Activated T-helper 17 cell treated with anti-CD3 and anti-CD28 coated beads, Interleukin-2, amount 50 U/mL, for 72 hours (primary cell): ENCODE results near the gene QDPR. TPM values are rescaled to one million over a fixed set of nuclear protein-coding genes. Genes with fewer than 3 reads are reported as not detected.

Experiments
- ATAC-seq: fragments of 150-1000 bp; cut with Tn5 transposase; replicated peaks from 2 replicates; pipeline ENCODE4 v1.10.0; 2021; ENCODE audit warnings: mild to moderate bottlenecking, moderate library complexity
- H3K27ac Mint-ChIP-seq: one replicate; pipeline ENCODE4 v1.8.0; 2022; ENCODE audit warnings: mixed read lengths
- H3K27me3 Mint-ChIP-seq: one replicate; pipeline ENCODE4 v1.8.0; 2022; ENCODE audit warnings: mixed read lengths
- H3K36me3 Mint-ChIP-seq: one replicate; pipeline ENCODE4 v1.8.0; 2022; ENCODE audit warnings: low read depth, mild to moderate bottlenecking, mixed read lengths
- H3K4me1 Mint-ChIP-seq: one replicate; pipeline ENCODE4 v1.8.0; 2022; ENCODE audit warnings: mixed read lengths
- H3K4me3 Mint-ChIP-seq: one replicate; pipeline ENCODE4 v1.8.0; 2022; ENCODE audit warnings: mild to moderate bottlenecking, mixed read lengths
- H3K9me3 Mint-ChIP-seq: one replicate; pipeline ENCODE4 v1.8.0; 2022; ENCODE audit warnings: mixed read lengths
- total RNA-seq, 2 donors: library from RNA; stranded (reverse); gene quantifications; one replicate each; pipeline ENCODE4 v1.2.3, GENCODE V29; 2022

QDPR gene
- total RNA-seq, 2 donors from 2014 or later = 12.7 to 29.7 TPM

DNA sequence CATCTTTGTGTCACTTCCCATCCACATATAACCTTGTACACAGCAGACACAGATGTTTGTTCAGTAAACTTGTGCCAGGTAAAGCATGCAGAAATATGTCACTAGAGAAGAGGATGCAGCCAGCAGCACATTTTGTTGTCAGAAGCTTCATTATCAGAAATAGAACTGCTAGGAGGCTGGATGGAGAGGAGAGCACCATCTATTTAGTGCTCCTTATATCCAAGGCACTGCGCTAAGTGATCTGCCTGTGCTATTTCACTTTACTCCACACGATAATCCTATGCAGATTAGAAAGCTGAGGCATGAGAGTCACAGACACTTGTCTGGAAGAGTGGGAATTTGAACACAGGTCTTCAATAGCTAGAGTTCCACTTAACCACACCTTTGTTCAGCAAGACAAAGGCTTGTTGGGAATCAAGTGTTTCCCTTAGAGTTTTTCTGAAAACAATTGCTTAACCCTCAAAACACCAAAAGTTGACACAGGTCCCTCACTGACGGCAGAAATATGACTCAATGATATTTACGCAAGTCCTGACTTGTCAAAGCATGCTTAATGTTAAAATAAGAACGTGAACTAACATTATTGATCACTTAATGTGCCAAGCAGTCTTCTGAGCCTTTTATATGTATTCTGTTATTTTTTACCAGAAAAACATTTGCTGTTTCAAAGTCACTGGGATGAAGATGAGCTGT is 1.2 kb upstream of the QDPR start:
- H3K4me1 Mint-ChIP-seq = peaks cover 14% of the 10 kb centered on the region
- H3K36me3 Mint-ChIP-seq = peaks cover 20% of the 10 kb centered on the region
- H3K27ac Mint-ChIP-seq = peak overlapping the region; percentile 48
- H3K4me3 Mint-ChIP-seq = peak overlapping the region; percentile 85
- H3K27me3 Mint-ChIP-seq = peaks cover 3% of the 10 kb centered on the region
- no peaks in the 10 kb centered on the region for H3K9me3 Mint-ChIP-seq
- no peak for ATAC-seq

DNA sequence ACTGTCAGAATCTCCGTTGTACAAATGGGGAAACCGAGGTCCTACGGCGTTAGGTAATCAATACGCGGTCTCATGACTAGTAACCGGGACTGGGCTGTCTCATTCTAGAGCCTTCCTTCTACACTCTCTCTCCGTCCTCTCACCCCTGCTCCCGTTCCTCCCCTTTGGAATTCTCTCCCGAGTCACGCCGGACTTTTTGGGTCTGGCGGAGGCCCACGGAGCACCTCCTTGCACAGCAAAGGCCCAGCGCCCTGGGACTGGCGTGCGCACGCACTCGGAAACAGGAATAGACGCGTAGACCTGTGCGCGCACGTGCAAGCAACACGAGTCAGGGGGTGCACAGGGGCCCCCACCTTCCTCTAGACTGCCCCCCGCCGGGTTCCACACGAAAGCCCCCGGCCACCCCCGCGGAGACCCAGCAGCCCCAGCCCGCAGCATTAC is 361 bp downstream of the QDPR start:
- H3K4me3 Mint-ChIP-seq = peak overlapping the region; percentile 85
- peak; percentile 73 for ATAC-seq

DNA sequence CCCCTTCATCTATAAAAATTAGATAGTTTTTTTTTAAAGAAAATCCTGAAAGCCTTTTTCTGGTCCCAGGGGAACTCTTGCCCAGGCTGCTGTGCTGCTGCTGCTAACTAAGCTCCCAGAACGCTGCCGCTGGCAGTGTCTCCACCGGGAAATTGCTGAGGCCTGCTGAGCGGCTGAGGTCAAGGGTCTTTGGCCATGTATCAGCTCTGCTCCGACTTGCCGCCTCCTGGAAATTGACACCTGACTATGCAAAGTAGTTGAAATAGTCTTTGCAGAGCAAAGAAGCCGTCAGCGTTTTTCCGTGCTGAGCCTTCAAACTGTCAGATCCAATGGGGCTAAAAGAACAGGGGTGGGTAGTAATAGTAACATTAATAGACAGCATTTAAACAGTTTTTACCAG is 839 bp downstream of the QDPR start:
- no peak for ATAC-seq
- peak overlapping the region; percentile 78 for H3K27ac Mint-ChIP-seq

More for the DNA sequence above, 361 bp downstream of the QDPR start:
- Mint-ChIP-seq H3K9me3 (no peaks in the 10 kb centered on the region), H3K36me3 (peaks cover 35% of the 10 kb centered on the region), H3K27me3 (no peaks in the 10 kb centered on the region), H3K4me1 (peaks cover 14% of the 10 kb centered on the region), H3K27ac (peak overlapping the region; percentile 78)

DNA sequence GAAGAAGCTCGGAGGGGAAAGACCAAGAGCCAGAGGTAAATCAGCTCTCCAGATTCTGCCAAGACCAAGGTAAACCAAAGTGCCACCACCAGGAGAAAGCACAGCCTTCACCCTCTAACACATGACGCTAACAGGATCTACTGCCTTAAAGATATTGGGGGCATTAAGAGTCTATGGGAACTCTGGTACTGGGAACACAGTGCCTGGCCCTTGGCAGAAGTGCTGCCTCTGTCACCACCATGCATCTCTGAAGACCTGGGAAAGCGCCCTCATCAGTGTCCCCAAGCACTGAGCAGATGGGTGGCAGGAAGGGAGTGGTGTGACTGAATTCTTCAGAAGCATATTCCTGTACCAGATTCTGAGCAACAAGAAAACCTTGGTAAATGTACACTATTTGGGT is 1.3 kb downstream of the QDPR start:
- Mint-ChIP-seq H3K4me1 (peaks cover 14% of the 10 kb centered on the region), H3K4me3 (peak overlapping the region; percentile 85), H3K9me3 (no peaks in the 10 kb centered on the region), H3K36me3 (peaks cover 43% of the 10 kb centered on the region), H3K27me3 (no peaks in the 10 kb centered on the region), H3K27ac (no peak overlapping the region)
- no peak for ATAC-seq

More for the DNA sequence above, 839 bp downstream of the QDPR start:
- Mint-ChIP-seq H3K9me3 (no peaks in the 10 kb centered on the region), H3K4me1 (peaks cover 14% of the 10 kb centered on the region), H3K4me3 (peak overlapping the region; percentile 85), H3K36me3 (peaks cover 38% of the 10 kb centered on the region), H3K27me3 (no peaks in the 10 kb centered on the region)

DNA sequence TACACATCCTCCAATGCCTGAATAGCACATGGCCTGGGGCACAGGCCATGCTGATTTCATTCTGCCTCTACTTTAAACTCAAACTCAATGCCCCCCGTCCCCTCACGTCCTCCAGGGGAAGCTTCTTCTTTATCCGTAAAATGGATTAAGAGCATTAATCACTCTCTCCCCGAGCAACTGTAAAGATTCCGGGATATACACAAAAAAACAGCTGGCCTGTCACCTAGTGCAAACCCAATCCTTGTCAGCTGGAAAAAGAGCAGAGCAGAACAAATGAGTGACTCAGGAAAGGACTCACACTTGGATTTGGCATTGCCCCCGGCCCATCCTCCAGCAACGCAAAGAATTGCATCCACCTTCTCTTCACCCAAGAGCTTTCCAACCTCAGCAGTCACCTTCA is 7.8 kb downstream of the QDPR start:
- no peaks in the 10 kb centered on the region for H3K9me3 Mint-ChIP-seq
- H3K27me3 Mint-ChIP-seq = no peaks in the 10 kb centered on the region
- H3K4me3 Mint-ChIP-seq = no peak overlapping the region
- no peaks in the 10 kb centered on the region for H3K4me1 Mint-ChIP-seq
- no peak for ATAC-seq
- H3K27ac Mint-ChIP-seq = no peak overlapping the region
- H3K36me3 Mint-ChIP-seq = peaks cover 96% of the 10 kb centered on the region

DNA sequence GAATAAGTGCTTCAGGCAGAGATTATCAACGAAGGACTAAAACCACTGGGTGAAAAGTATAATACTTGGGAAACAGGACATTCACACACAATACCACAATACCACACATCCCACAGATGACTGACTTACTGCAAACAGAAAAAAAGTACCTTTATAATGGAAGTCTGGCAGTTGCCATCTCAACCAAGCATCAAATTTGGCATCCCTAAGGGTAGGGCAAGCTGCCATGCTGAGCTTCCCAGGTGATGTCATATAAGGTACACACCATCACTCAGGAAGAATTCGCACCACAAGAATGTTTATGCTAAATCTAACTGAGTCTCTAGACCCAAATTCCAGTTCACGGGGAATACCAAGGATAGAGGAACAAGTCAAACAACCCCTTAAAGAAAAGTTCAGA is 9.1 kb downstream of the QDPR start:
- H3K9me3 Mint-ChIP-seq = no peaks in the 10 kb centered on the region
- no peak for ATAC-seq
- no peak overlapping the region for H3K27ac Mint-ChIP-seq
- no peak overlapping the region for H3K4me3 Mint-ChIP-seq
- no peaks in the 10 kb centered on the region for H3K27me3 Mint-ChIP-seq
- H3K36me3 Mint-ChIP-seq = peaks cover 96% of the 10 kb centered on the region
- H3K4me1 Mint-ChIP-seq = no peaks in the 10 kb centered on the region

DNA sequence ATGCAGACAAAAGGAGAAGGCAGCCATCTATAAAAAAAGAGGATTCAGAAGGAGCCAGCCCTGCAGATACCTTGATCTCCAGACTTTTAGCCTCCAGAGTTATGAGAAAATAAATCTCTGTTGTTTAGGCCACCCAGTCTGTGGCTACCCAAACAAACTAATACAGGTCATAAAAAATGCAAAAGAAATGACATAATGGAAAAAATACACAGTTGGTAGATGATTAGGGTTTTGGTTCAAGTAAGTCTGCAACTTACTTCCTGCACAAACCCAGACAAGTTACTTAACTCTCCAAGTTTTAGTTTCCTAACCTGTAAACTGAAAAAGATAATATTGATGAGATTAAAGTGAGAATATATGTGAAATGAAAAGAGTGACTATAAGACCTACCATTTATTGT is 11.3 kb downstream of the QDPR start:
- H3K27me3 Mint-ChIP-seq = no peaks in the 10 kb centered on the region
- no peak overlapping the region for H3K4me3 Mint-ChIP-seq
- no peak for ATAC-seq
- peaks cover 90% of the 10 kb centered on the region for H3K36me3 Mint-ChIP-seq
- no peaks in the 10 kb centered on the region for H3K4me1 Mint-ChIP-seq
- no peaks in the 10 kb centered on the region for H3K9me3 Mint-ChIP-seq
- peak overlapping the region; percentile 61 for H3K27ac Mint-ChIP-seq

DNA sequence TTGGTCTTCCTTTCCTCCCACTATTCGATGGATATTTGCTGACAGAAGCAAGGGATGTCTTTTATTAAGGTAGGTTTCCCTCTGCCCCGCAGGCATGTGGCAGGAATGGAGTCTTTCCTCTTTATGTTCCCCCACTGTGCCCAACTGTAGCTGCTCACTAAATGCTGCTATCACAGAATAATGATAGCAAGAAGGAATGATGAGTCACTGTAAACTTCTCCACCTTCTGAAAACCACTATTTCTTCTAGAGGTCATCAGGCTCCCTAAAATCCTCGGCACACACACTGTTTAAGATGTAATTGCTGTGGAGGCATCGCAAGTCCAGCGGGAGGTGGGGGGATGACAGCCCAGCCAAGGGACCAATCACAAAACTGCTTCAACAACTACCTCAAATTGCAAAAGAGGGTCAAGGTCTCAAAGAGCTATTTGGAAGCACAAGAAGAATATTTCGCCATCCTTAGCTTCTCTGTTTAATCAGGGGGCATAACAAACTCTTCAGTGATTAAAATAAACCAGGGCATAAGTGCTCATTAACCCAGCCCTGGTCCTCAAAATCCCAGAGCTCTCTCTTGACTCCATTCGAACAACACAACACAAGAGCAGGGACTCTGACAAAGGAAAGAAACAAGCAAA is 13.9 kb downstream of the QDPR start:
- Mint-ChIP-seq H3K27ac (no peak overlapping the region), H3K4me1 (peaks cover 5% of the 10 kb centered on the region), H3K4me3 (no peak overlapping the region), H3K27me3 (no peaks in the 10 kb centered on the region), H3K9me3 (no peaks in the 10 kb centered on the region), H3K36me3 (peaks cover 82% of the 10 kb centered on the region)
- no peak for ATAC-seq

DNA sequence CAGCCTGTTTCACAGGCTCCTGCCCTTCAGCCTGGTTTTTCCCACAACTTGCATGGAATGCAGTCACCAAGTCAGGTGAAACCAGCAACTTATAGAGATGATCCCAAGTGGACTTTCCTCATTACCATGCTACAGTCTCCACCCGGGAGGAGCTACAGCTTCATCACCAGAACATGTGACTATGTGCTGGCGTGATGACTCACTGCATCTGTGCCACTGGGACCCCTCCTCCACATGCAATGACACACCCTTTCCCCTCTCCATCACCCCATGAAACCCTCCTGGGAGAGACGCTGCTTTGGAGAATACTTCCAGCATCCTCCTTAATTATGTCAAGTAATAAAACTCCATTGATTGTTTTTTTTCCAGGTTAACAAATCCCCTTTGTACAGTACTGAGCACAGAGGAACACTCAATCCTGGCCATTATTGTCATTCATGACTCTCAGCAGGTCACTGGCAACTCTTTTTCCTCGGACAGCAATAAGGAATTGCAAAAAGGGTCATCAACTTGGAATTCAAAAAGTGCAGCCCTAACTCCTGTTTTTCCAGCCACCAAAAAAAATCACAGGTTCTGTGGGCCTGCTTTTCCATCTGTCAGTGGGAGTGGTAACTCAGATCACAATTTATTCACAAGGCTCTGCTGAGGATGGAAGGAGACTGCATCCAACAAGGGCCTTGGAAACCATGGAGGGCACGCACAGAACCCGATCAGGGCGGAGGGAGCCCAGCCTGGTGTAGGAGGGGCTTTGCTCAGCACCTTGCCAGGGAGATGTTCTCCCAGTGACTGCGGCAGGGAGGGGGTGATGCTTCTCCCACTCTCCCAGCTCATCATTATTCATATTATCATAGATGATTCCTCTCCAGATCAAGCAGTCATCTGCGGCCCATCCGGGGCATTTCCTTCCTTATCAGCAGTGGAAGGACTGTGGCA is 17.4 kb downstream of the QDPR start:
- ATAC-seq = peak; percentile 26
- Mint-ChIP-seq H3K27ac (no peak overlapping the region), H3K4me1 (peaks cover 5% of the 10 kb centered on the region), H3K9me3 (no peaks in the 10 kb centered on the region), H3K27me3 (no peaks in the 10 kb centered on the region), H3K36me3 (peaks cover 76% of the 10 kb centered on the region), H3K4me3 (no peak overlapping the region)

DNA sequence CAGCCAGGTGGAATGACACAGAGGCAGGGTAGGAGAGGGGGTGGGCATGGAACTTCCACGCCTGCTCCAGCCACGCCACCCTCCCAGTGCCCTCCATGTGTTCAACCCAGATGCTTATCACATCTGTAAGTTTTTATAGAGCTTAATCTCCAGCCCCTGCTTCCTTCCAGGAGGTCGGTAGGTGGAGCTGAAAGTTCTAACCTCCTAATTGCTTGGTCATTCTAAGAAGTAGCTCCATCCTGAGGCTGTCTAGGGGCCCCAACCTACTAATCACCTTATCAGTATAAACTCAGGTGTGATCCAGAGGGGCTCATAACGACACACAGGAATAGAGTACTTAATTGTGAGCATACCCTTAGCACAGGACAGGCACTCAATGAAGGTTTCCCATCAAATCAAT is 18.3 kb downstream of the QDPR start:
- Mint-ChIP-seq H3K36me3 (peaks cover 76% of the 10 kb centered on the region), H3K9me3 (no peaks in the 10 kb centered on the region), H3K27ac (no peak overlapping the region), H3K4me1 (peaks cover 5% of the 10 kb centered on the region), H3K4me3 (no peak overlapping the region), H3K27me3 (no peaks in the 10 kb centered on the region)
- no peak for ATAC-seq

DNA sequence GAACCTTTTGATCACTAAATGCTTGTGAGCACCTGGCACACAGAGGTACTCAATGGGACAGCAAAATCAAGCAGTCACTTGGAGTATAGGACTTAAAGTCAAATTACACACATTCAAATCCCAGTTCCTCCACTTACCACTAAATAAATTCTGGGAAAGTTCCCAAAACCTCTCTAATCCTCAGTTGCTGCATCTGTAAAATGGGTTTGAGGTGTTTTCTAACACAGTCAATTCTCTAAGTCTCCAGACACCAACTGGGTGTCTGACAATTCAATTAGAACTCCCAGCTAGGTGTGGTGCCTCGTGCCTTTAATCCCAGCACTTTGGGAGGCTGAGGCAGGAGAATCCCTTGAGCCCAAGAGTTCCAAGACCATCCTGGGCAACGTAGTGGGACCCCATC is 19.0 kb downstream of the QDPR start:
- peaks cover 76% of the 10 kb centered on the region for H3K36me3 Mint-ChIP-seq
- peaks cover 5% of the 10 kb centered on the region for H3K4me1 Mint-ChIP-seq
- ATAC-seq = no peak
- no peaks in the 10 kb centered on the region for H3K9me3 Mint-ChIP-seq
- no peak overlapping the region for H3K4me3 Mint-ChIP-seq
- no peaks in the 10 kb centered on the region for H3K27me3 Mint-ChIP-seq
- H3K27ac Mint-ChIP-seq = no peak overlapping the region

DNA sequence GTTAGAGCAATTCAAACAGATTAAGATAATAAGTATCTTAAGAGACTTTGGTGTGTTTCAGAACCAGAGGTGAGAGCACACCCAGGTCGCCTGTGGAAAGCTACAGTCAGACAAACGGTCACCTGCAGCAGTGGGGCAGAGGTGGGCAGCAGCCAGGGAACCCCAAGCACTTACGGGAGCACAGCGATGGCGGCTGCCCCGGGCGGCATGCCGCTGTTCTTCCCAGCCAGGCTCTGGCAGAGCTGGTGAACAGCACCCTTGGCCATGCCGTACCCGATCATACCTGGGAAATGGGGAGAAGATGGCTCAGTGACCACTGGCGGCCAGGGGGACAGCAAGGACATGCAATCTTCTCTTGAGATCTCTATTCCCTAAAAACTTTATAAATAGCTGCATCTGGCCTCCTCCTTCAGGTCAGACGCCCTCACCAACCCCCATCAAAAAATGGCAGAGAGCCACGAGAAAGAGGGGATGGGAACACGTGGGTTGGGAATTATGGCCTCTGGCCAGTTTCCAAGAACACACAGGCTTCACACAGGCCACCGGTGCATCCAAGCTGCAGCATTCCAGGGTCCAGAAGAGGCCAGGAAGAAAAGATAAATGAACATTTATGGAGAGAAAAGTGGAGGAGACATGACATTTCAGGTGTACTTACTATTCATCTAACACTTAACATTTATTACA is 19.7 kb downstream of the QDPR start:
- Mint-ChIP-seq H3K27ac (no peak overlapping the region), H3K36me3 (peaks cover 72% of the 10 kb centered on the region), H3K27me3 (no peaks in the 10 kb centered on the region), H3K9me3 (no peaks in the 10 kb centered on the region), H3K4me1 (peaks cover 5% of the 10 kb centered on the region), H3K4me3 (no peak overlapping the region)
- no peak for ATAC-seq

DNA sequence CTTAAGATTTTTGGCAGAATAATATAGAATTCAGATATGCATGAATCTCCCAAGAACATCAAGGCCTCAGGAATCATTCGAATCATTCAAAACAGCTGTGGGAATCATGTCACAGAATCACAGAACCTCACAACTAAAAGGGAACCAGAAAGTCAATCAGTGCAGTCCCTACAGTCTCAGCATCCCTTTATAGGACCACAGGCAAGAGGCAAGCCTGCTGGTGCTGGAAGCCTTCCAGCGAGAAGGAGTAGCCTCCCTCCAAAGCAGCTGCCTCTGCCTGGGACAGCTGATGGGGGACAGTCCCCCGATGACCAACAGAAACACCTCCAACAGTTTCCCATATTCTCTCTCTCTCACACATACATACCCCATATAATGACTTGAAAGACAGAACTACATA is 20.7 kb downstream of the QDPR start:
- Mint-ChIP-seq H3K27me3 (no peaks in the 10 kb centered on the region), H3K4me1 (peaks cover 5% of the 10 kb centered on the region), H3K4me3 (no peak overlapping the region), H3K36me3 (peaks cover 81% of the 10 kb centered on the region), H3K9me3 (no peaks in the 10 kb centered on the region), H3K27ac (no peak overlapping the region)
- no peak for ATAC-seq

DNA sequence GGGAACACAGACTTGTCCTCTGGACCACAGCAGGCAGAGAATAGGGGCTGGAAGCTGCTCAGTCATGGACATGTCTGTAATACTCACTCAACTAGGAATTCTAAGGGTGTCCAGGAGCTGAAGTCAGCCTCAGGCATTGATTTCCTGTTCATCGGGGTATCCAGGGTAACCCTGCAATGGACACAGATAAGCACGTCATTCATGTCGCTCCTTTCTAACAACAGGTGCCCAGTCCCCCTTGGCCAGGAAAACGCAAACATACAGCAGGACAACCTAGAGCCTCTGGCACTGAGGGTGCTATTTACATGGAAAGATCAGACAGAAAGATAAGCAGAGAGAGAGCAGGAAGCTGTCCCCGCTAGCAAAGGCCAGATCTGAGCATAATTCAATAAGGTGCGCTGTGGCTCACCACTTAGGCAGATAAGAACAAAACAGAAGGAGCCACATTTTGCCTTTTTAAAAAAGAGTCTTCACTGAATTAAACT is 21.3 kb downstream of the QDPR start:
- H3K27ac Mint-ChIP-seq = peak overlapping the region; percentile 28

More for the DNA sequence above, 21.3 kb downstream of the QDPR start:
- Mint-ChIP-seq H3K4me1 (peaks cover 5% of the 10 kb centered on the region), H3K9me3 (no peaks in the 10 kb centered on the region), H3K27me3 (no peaks in the 10 kb centered on the region), H3K4me3 (no peak overlapping the region), H3K36me3 (peaks cover 81% of the 10 kb centered on the region)
- no peak for ATAC-seq
